Stimulated activated CD8-positive, alpha-beta memory T cell treated with anti-CD3 and anti-CD28 coated beads, Interleukin-2, amount 100 ng/mL, for 1 hour (primary cell): Measurements from ENCODE around the gene HIRIP3.
"Not testable (repeated sequence)": the region's sequence is repeated elsewhere in the genome, so short reads cannot be mapped to it uniquely, and the experiment has no call there.

Experiments used
- DNase-seq, 2 donors: peaks; one replicate each; pipeline ENCODE4 v3.0.0-alpha.2; 2020; ENCODE audit warnings: low read depth in 2 of 2

HIRIP3 gene

GRCh38 chr16:30016555-30017276 is 21.3 kb upstream of the HIRIP3 start:
- no peak for DNase-seq

GRCh38 chr16:30015450-30015849 is 20.0 kb upstream of the HIRIP3 start:
- not testable (repeated sequence) for DNase-seq

GRCh38 chr16:30012598-30012997 is 17.2 kb upstream of the HIRIP3 start:
- DNase-seq, result not testable (repeated sequence)

GRCh38 chr16:30011714-30012504 is 16.5 kb upstream of the HIRIP3 start:
- DNase-seq, result no peak

- no peak for DNase-seq
Measured at GRCh38 chr16:30010844-30011713, 15.7 kb upstream of the HIRIP3 start, which contains the start of gene DOC2A. DOC2A (minus strand) TSS chr16:30011027; CDS start chr16:30010222, 805 bp downstream.

GRCh38 chr16:30009990-30010843 is 14.8 kb upstream of the HIRIP3 start:
- no peak for DNase-seq

GRCh38 chr16:30009085-30009862 is 13.9 kb upstream of the HIRIP3 start:
- DNase-seq, result no peak

GRCh38 chr16:30007378-30007895 is 12.0 kb upstream of the HIRIP3 start:
- no peak for DNase-seq

- no peak for DNase-seq
Measured at GRCh38 chr16:30006659-30007377, 11.4 kb upstream of the HIRIP3 start.

- DNase-seq, result no peak
Measured at GRCh38 chr16:30006095-30006473, 10.7 kb upstream of the HIRIP3 start.

- no peak for DNase-seq
Measured at GRCh38 chr16:30005341-30006094, 10.1 kb upstream of the HIRIP3 start.

- DNase-seq, result no peak
Measured at GRCh38 chr16:30004811-30005242, 9.4 kb upstream of the HIRIP3 start.

GRCh38 chr16:30004424-30004776 is 9.0 kb upstream of the HIRIP3 start:
- no peak for DNase-seq

- no peak for DNase-seq
Measured at GRCh38 chr16:30003670-30004423, 8.4 kb upstream of the HIRIP3 start.

- no peak for DNase-seq
Measured at GRCh38 chr16:30002614-30003346, 7.4 kb upstream of the HIRIP3 start.

- DNase-seq, result no peak
Measured at GRCh38 chr16:30000735-30001631, 5.6 kb upstream of the HIRIP3 start.
